ENCODE data around the gene RAP1A. TPM values are rescaled to one million over a fixed set of nuclear protein-coding genes. Genes with fewer than 3 reads are reported as not detected.

Gene RAP1A
- polyA plus RNA-seq, 1 donor (not counting 4 experiments of a cell fraction or from before 2014, with no cell fraction given): 70.3 TPM

DNA sequence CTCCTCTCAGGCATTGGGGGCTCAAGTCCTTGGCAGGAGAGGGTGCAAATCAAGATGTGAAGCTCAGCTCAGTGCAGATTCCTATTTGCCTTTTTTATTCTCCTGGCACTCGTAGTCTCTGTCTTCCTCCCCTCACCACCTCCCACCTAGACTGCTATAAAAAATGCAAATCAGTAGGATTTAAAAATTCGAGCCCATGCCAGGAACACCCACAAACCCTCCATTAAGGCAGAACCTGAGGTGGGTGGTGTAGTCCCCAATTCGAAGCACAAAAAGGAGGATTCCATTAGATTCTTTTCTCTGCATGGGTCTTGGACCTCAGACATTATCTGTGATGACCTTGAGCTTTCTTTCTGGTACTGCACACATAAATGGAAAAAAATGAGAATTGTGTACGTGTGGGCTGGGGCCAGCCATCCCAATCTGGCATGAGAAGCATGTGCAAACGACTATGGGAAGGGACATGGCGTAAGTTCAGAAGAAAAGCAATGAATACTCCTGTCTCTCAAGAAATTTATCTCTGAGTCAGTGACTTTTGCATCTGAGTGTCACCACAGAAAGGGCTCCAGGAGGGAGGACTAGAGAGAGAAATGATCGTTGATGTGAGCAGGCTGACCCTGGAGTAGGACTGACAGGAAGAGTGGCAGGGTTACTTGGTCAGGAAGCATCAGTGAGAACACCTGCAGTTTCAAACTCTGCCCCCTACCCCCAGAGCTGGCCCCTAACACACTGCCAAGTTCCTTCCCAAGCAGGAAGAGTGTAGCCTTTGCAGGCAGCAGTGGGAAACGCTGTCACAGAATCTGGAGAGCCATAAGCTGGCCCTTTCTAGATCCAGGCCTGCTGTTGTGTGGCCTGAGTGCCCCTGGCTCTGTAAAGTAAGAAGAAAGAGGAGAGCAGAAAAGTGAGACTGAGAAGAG lies 117.9 kb downstream of the RAP1A start:
- peak overlapping the region; percentile 61 to 88 (median 82) for H3K4me3 ChIP-seq (ENCODE audit: control insufficient read depth in 2 of 3, extremely low read depth in 1 of 3, insufficient read depth in 2 of 3, low read depth in 1 of 3, low read length in 3 of 3)
- no peaks in the 10 kb centered on the region for H3K9me1 ChIP-seq (ENCODE audit: control insufficient read depth, extremely low read depth, insufficient read depth, low read length)
- DNase-seq (ENCODE audit: low read depth, low spot score) (no peak), FAIRE-seq (no peak)
- H3K79me2 ChIP-seq (ENCODE audit: control insufficient read depth, insufficient read depth, low read length): no peaks in the 10 kb centered on the region
- no peaks in the 10 kb centered on the region for H4K20me1 ChIP-seq (ENCODE audit: control insufficient read depth, extremely low read depth, insufficient read depth, low read length)
- no peak for TF ChIP-seq EZH2 (IDR thresholded peaks at IDR 0.05; ENCODE audit: low read length)
- TF ChIP-seq, protein P1, sequence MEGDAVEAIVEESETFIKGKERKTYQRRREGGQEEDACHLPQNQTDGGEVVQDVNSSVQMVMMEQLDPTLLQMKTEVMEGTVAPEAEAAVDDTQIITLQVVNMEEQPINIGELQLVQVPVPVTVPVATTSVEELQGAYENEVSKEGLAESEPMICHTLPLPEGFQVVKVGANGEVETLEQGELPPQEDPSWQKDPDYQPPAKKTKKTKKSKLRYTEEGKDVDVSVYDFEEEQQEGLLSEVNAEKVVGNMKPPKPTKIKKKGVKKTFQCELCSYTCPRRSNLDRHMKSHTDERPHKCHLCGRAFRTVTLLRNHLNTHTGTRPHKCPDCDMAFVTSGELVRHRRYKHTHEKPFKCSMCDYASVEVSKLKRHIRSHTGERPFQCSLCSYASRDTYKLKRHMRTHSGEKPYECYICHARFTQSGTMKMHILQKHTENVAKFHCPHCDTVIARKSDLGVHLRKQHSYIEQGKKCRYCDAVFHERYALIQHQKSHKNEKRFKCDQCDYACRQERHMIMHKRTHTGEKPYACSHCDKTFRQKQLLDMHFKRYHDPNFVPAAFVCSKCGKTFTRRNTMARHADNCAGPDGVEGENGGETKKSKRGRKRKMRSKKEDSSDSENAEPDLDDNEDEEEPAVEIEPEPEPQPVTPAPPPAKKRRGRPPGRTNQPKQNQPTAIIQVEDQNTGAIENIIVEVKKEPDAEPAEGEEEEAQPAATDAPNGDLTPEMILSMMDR (optimal IDR thresholded peaks at IDR 0.05 in 1 of 3, IDR thresholded peaks at IDR 0.05 in 1 of 3, conservative IDR thresholded peaks at IDR 0.05 in 1 of 3; ENCODE audit: extremely low read depth in 1 of 3, insufficient read depth in 2 of 3, low read length in 3 of 3): no peak
- H3K36me3 ChIP-seq (ENCODE audit: control insufficient read depth in 2 of 2, extremely low read depth in 1 of 2, insufficient read depth in 2 of 2, low read length in 2 of 2): no peaks in the 10 kb centered on the region
- peak overlapping the region; percentile 83 for H3K9ac ChIP-seq (ENCODE audit: control insufficient read depth, extremely low read depth, insufficient read depth, low read length)
- no peak overlapping the region for H3K27ac ChIP-seq (ENCODE audit: control insufficient read depth, insufficient read depth, low read length)
- H3K4me2 ChIP-seq (ENCODE audit: control insufficient read depth, extremely low read depth, insufficient read depth, low read depth, low read length): peak overlapping the region; percentile 94
- H3K9me3 ChIP-seq (ENCODE audit: control insufficient read depth, low read depth, low read length): no peaks in the 10 kb centered on the region
- H3K27me3 ChIP-seq (ENCODE audit: control insufficient read depth, extremely low read depth, insufficient read depth, low read length): peaks cover 8% of the 10 kb centered on the region
- H3K4me1 ChIP-seq (ENCODE audit: control insufficient read depth, extremely low read depth, insufficient read depth, low read length): peaks cover 27% of the 10 kb centered on the region
- dilution Hi-C loops (cut with MboI; ENCODE audit: extremely low pct_ligation_motif_present, low sequenced_read_pairs): no loop called here
- H2AFZ ChIP-seq (ENCODE audit: control insufficient read depth, low read length): no peak overlapping the region

DNA sequence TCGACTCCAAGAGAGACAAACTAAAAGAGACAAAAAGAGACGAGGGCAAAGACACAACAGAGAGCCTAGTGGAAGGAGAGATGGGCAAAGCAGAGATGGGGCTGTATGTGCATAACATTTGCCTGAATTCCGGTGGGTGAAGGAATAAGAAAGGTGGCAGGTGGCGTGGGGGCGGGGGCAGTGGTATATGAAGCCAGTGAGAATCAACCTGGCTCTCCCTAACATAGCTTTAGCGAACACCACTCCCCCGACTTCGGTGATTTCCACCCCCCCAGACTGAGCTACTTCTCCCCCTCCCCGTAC lies 118.5 kb downstream of the RAP1A start:
- Histone ChIP-seq H4K20me1 (ENCODE audit: control insufficient read depth, extremely low read depth, insufficient read depth, low read length) (no peaks in the 10 kb centered on the region), H2AFZ (ENCODE audit: control insufficient read depth, low read length) (no peak overlapping the region), H3K4me1 (ENCODE audit: control insufficient read depth, extremely low read depth, insufficient read depth, low read length) (peaks cover 27% of the 10 kb centered on the region), H3K27me3 (ENCODE audit: control insufficient read depth, extremely low read depth, insufficient read depth, low read length) (peaks cover 8% of the 10 kb centered on the region), H3K4me3 (ENCODE audit: control insufficient read depth in 2 of 3, extremely low read depth in 1 of 3, insufficient read depth in 2 of 3, low read depth in 1 of 3, low read length in 3 of 3) (peak overlapping the region; percentile 61 to 88 (median 82)), H3K27ac (ENCODE audit: control insufficient read depth, insufficient read depth, low read length) (no peak overlapping the region), H3K9me3 (ENCODE audit: control insufficient read depth, low read depth, low read length) (no peaks in the 10 kb centered on the region), H3K9me1 (ENCODE audit: control insufficient read depth, extremely low read depth, insufficient read depth, low read length) (no peaks in the 10 kb centered on the region), H3K9ac (ENCODE audit: control insufficient read depth, extremely low read depth, insufficient read depth, low read length) (peak overlapping the region; percentile 83), H3K4me2 (ENCODE audit: control insufficient read depth, extremely low read depth, insufficient read depth, low read depth, low read length) (peak overlapping the region; percentile 94), H3K36me3 (ENCODE audit: control insufficient read depth in 2 of 2, extremely low read depth in 1 of 2, insufficient read depth in 2 of 2, low read length in 2 of 2) (no peaks in the 10 kb centered on the region), H3K79me2 (ENCODE audit: control insufficient read depth, insufficient read depth, low read length) (no peaks in the 10 kb centered on the region)
- no peak for TF ChIP-seq EZH2 (IDR thresholded peaks at IDR 0.05; ENCODE audit: low read length)
- TF ChIP-seq, protein P1 (optimal IDR thresholded peaks at IDR 0.05 in 1 of 3, IDR thresholded peaks at IDR 0.05 in 1 of 3, conservative IDR thresholded peaks at IDR 0.05 in 1 of 3; ENCODE audit: extremely low read depth in 1 of 3, insufficient read depth in 2 of 3, low read length in 3 of 3): no peak
- dilution Hi-C loops (cut with MboI; ENCODE audit: extremely low pct_ligation_motif_present, low sequenced_read_pairs): no loop called here
- DNase-seq (ENCODE audit: low read depth, low spot score) (no peak), FAIRE-seq (no peak)
